ENCODE measurements around the gene SCIN. TPM values are rescaled to one million over a fixed set of nuclear protein-coding genes. Genes with fewer than 3 reads are reported as not detected.
"Not testable (repeated sequence)": the region's sequence is repeated elsewhere in the genome, so short reads cannot be mapped to it uniquely, and the experiment has no call there.

The SCIN gene
- total RNA-seq, 1 experiment from 2014 or later = 0.22 TPM

DNA sequence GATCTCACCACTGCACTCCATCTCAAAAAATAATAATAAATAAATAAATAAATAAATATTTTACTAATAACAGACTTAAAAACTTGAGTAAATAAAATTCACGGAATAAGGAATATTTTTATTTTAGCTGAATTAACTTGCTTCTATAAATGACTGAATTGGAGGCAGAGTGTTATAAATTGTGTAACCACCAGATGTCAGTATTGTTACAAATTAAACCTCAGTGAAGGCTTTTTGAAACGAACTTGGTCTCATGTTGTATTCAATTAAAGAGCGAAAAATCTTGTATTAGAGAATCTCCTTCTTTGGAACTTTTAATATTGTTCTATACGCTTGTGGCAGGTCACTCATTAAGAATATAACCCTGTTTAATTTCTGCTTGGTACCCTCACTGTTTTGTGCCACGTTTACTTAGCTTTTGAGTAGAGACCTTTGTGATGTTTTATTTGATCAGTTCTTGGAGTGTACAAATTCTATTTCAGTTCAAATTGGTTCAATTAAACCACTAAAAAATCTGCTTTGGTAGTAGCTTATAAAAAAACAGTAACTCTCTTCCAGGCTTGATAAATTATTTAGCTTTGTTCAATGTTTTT lies 45.6 kb upstream of the SCIN start:
- Histone ChIP-seq H3K79me2 (ENCODE audit: insufficient read depth, low read length) (no peaks in the 10 kb centered on the region), H3K27ac (ENCODE audit: low read depth, low read length) (no peak overlapping the region), H4K20me1 (ENCODE audit: insufficient read depth) (no peaks in the 10 kb centered on the region), H3K4me2 (ENCODE audit: low read length) (peak overlapping the region; percentile 55), H3K4me1 (ENCODE audit: control insufficient read depth in 1 of 2, insufficient read depth in 2 of 2, low read length in 2 of 2) (peaks cover 0 to 4% of the 10 kb centered on the region in 2 experiments; a peak in 1 of 4 replicates), H3K27me3 (ENCODE audit: insufficient read depth, low read length) (no peaks in the 10 kb centered on the region), H3K4me3 (replicated peaks in 1 of 2; ENCODE audit: low read depth in 1 of 2, low read length in 2 of 2) (no peak overlapping the region), H3K36me3 (ENCODE audit: control insufficient read depth in 1 of 2, insufficient read depth in 2 of 2, low read length in 2 of 2) (no peaks in the 10 kb centered on the region), H3K9ac (ENCODE audit: low read length) (no peak overlapping the region), H2AFZ (ENCODE audit: low read depth, low read length, poor library complexity, severe bottlenecking) (peak overlapping the region; percentile 96), H3K9me2 (ENCODE audit: insufficient read depth) (no peaks in the 10 kb centered on the region), H3K9me3 (ENCODE audit: control insufficient read depth in 1 of 2, insufficient read depth in 1 of 2, low read depth in 1 of 2, low read length in 2 of 2) (no peaks in the 10 kb centered on the region)
- ChIA-PET CTCF (interaction anchor here (0.6 to 2.0 kb wide), 28 partner anchors 10 to 757 kb away, joined by 3 to 35 read pairs (median 4); partner anchors contain the start of gene ARL4A), POLR2A (no interaction called here), RAD21 (ENCODE audit: low non-redundant PET in 1 of 2, low total read pairs in 2 of 2, uncharacterized antibody in 2 of 2, unreplicated experiment in 2 of 2) (interaction anchor here (0.8 to 2.0 kb wide), 4 partner anchors 67 to 738 kb away, joined by 3 to 7 read pairs (median 4); no protein-coding TSS in a partner anchor)
- no TSS peak for BruUV-seq (replicated peaks)
- ATAC-seq (peak; percentile 61), DNase-seq (ENCODE audit: low read depth, low spot score) (peak; percentile 60)
- intact Hi-C loops (cut with micrococcal nuclease) = loop anchor here (1.0 to 5.0 kb wide), 3 partner anchors 99 to 738 kb away; no protein-coding TSS in a partner anchor
- TF ChIP-seq, protein P1, sequence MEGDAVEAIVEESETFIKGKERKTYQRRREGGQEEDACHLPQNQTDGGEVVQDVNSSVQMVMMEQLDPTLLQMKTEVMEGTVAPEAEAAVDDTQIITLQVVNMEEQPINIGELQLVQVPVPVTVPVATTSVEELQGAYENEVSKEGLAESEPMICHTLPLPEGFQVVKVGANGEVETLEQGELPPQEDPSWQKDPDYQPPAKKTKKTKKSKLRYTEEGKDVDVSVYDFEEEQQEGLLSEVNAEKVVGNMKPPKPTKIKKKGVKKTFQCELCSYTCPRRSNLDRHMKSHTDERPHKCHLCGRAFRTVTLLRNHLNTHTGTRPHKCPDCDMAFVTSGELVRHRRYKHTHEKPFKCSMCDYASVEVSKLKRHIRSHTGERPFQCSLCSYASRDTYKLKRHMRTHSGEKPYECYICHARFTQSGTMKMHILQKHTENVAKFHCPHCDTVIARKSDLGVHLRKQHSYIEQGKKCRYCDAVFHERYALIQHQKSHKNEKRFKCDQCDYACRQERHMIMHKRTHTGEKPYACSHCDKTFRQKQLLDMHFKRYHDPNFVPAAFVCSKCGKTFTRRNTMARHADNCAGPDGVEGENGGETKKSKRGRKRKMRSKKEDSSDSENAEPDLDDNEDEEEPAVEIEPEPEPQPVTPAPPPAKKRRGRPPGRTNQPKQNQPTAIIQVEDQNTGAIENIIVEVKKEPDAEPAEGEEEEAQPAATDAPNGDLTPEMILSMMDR (IDR thresholded peaks at IDR 0.05 in 2 of 3, conservative IDR thresholded peaks at IDR 0.05 in 1 of 3; ENCODE audit: borderline replicate concordance in 1 of 3, insufficient read depth in 1 of 3, low read depth in 2 of 3, low read length in 2 of 3) = peak; percentile 38 to 73 (median 63); a peak in 5 of 6 replicates
- TF ChIP-seq SIN3A (IDR thresholded peaks at IDR 0.05; ENCODE audit: low read depth) (no peak), YY1 (IDR thresholded peaks at IDR 0.05; ENCODE audit: extremely low read depth, insufficient replicate concordance, low read depth, low read length) (no peak), POLR2AphosphoS5 (IDR thresholded peaks at IDR 0.05; ENCODE audit: low read depth, low read length) (no peak), RAD21 (IDR thresholded peaks at IDR 0.05; ENCODE audit: low read depth) (peak; percentile 81)

DNA sequence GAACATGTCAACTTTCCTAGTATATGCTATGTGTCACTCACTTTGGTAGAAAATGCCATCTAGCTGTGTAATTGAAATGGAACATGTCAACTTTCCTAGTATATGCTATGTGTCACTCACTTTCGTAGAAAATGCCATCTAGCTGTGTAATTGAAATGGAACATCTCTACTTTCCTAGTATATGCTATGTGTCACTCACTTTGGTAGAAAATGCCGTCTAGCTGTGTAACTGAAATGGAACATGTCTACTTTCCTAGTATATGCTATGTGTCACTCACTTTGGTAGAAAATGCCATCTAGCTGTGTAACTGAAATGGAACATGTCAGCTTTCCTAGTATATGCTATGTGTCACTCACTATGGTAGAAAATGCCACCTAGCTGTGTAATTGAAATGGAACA lies 43.8 kb upstream of the SCIN start:
- H3K9me2 ChIP-seq (ENCODE audit: insufficient read depth); H3K9me3 ChIP-seq (ENCODE audit: control insufficient read depth in 1 of 2, insufficient read depth in 1 of 2, low read depth in 1 of 2, low read length in 2 of 2); H3K27ac ChIP-seq (ENCODE audit: low read depth, low read length); H3K79me2 ChIP-seq (ENCODE audit: insufficient read depth, low read length); H3K27me3 ChIP-seq (ENCODE audit: insufficient read depth, low read length); H4K20me1 ChIP-seq (ENCODE audit: insufficient read depth); H3K4me1 ChIP-seq (ENCODE audit: control insufficient read depth in 1 of 2, insufficient read depth in 2 of 2, low read length in 2 of 2); H3K4me3 ChIP-seq (replicated peaks in 1 of 2; ENCODE audit: low read depth in 1 of 2, low read length in 2 of 2); H3K9ac ChIP-seq (ENCODE audit: low read length); ATAC-seq; H3K36me3 ChIP-seq (ENCODE audit: control insufficient read depth in 1 of 2, insufficient read depth in 2 of 2, low read length in 2 of 2); H3K4me2 ChIP-seq (ENCODE audit: low read length); BruUV-seq (replicated peaks); intact Hi-C loops (cut with micrococcal nuclease); POLR2A ChIA-PET; DNase-seq (ENCODE audit: low read depth, low spot score); H2AFZ ChIP-seq (ENCODE audit: low read depth, low read length, poor library complexity, severe bottlenecking): not testable (repeated sequence)
- ChIA-PET RAD21 (ENCODE audit: low non-redundant PET in 1 of 2, low total read pairs in 2 of 2, uncharacterized antibody in 2 of 2, unreplicated experiment in 2 of 2) (interaction anchor here in 1 of 2 experiments (1.9 kb wide), 1 partner anchor 97 kb away, joined by 4 read pairs; no protein-coding TSS in a partner anchor), CTCF (interaction anchor here (1.5 kb wide), 1 partner anchor 68 kb away, joined by 3 read pairs; no protein-coding TSS in a partner anchor)

DNA sequence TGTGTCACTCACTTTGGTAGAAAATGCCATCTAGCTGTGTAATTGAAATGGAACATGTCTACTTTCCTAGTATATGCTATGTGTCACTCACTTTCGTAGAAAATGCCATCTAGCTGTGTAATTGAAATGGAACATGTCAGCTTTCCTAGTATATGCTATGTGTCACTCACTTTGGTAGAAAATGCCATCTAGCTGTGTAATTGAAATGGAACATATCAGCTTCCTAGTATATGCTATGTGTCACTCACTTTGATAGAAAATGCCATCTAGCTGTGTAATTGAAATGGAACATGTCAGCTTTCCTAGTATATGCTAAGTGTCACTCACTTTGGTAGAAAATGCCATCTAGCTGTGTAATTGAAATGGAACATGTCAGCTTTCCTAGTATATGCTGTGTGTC lies 42.9 kb upstream of the SCIN start:
- ATAC-seq; H3K9me3 ChIP-seq (ENCODE audit: control insufficient read depth in 1 of 2, insufficient read depth in 1 of 2, low read depth in 1 of 2, low read length in 2 of 2); H3K79me2 ChIP-seq (ENCODE audit: insufficient read depth, low read length); H3K4me1 ChIP-seq (ENCODE audit: control insufficient read depth in 1 of 2, insufficient read depth in 2 of 2, low read length in 2 of 2); H3K4me2 ChIP-seq (ENCODE audit: low read length); H3K9ac ChIP-seq (ENCODE audit: low read length); H3K9me2 ChIP-seq (ENCODE audit: insufficient read depth); H3K36me3 ChIP-seq (ENCODE audit: control insufficient read depth in 1 of 2, insufficient read depth in 2 of 2, low read length in 2 of 2); H4K20me1 ChIP-seq (ENCODE audit: insufficient read depth); H3K4me3 ChIP-seq (replicated peaks in 1 of 2; ENCODE audit: low read depth in 1 of 2, low read length in 2 of 2); H3K27ac ChIP-seq (ENCODE audit: low read depth, low read length); DNase-seq (ENCODE audit: low read depth, low spot score); POLR2A ChIA-PET; CTCF ChIA-PET; intact Hi-C loops (cut with micrococcal nuclease); RAD21 ChIA-PET (ENCODE audit: low non-redundant PET in 1 of 2, low total read pairs in 2 of 2, uncharacterized antibody in 2 of 2, unreplicated experiment in 2 of 2); H2AFZ ChIP-seq (ENCODE audit: low read depth, low read length, poor library complexity, severe bottlenecking); BruUV-seq (replicated peaks); H3K27me3 ChIP-seq (ENCODE audit: insufficient read depth, low read length): not testable (repeated sequence)

All from HCT116 (cell line).